Omental fat pad (tissue), 4 donors: ENCODE measurements around the gene ATP5IF1. TPM values are rescaled to one million over a fixed set of nuclear protein-coding genes. Genes with fewer than 3 reads are reported as not detected.

Source experiments
- ATAC-seq: fragments of 150-250 bp; one replicate; pipeline ENCODE4 v1.9.1; 2016; ENCODE audit warnings: mild to moderate bottlenecking, moderate library complexity; ENCODE audit not compliant: low FRiP score
- DNase-seq: peaks from one replicate; pipeline ENCODE4 v3.0.0-alpha.2; 2019; ENCODE audit warnings: low spot score
- CTCF ChIP-seq, 3 donors: fragments of 450-650 bp; IDR thresholded peaks; one replicate each; pipeline ENCODE4 v1.5.1; 2016 to 2017; ENCODE audit warnings: antibody characterized with exemption in 3 of 3, mild to moderate bottlenecking in 3 of 3, moderate library complexity in 2 of 3
- total RNA-seq, 4 donors: library from RNA; depleted of rRNA; stranded (reverse); fragments of >200 nt; gene quantifications; one replicate each; pipeline ENCODE4 v1.1.0, GENCODE V29; 2016

The ATP5IF1 gene
- total RNA-seq, 4 donors from 2014 or later = 92.5 to 149 (median 107) TPM

GRCh38 chr1:28208818-28209441, 27.0 kb upstream of the ATP5IF1 start:
- no peak for TF ChIP-seq CTCF (IDR thresholded peaks at IDR 0.05)
- DNase-seq = no peak
- ATAC-seq = no peak

GRCh38 chr1:28209700-28210099, 26.2 kb upstream of the ATP5IF1 start:
- ATAC-seq = no peak
- no peak for TF ChIP-seq CTCF (IDR thresholded peaks at IDR 0.05)

GRCh38 chr1:28213315-28213714, 22.6 kb upstream of the ATP5IF1 start:
- TF ChIP-seq CTCF (IDR thresholded peaks at IDR 0.05) = no peak
- no peak for DNase-seq
- ATAC-seq = no peak

More at GRCh38 chr1:28209700-28210099, 26.2 kb upstream of the ATP5IF1 start:
- DNase-seq = no peak

- no peak for TF ChIP-seq CTCF (IDR thresholded peaks at IDR 0.05)
- ATAC-seq = no peak
- no peak for DNase-seq
These were observed 6.8 kb upstream of the ATP5IF1 start for GRCh38 chr1:28229089-28229488.

GRCh38 chr1:28229996-28230395, 5.9 kb upstream of the ATP5IF1 start:
- no peak for TF ChIP-seq CTCF (IDR thresholded peaks at IDR 0.05)
- ATAC-seq (no peak), DNase-seq (no peak)

GRCh38 chr1:28232558-28233263, 3.2 kb upstream of the ATP5IF1 start, which contains the start of gene DNAJC8:
Gene DNAJC8, minus strand, starts transcription at chr1:28233029. Its CDS starts 31 bp downstream, at chr1:28232998.
- peak; percentile 51 for ATAC-seq
- peak; percentile 98 for DNase-seq
- no peak for TF ChIP-seq CTCF (IDR thresholded peaks at IDR 0.05)

- DNase-seq (no peak), ATAC-seq (no peak)
- TF ChIP-seq CTCF (IDR thresholded peaks at IDR 0.05) = no peak
These were observed 2.7 kb upstream of the ATP5IF1 start for GRCh38 chr1:28233264-28233606.
